ENCODE data around the gene OTUD3.

The OTUD3 gene

DNA sequence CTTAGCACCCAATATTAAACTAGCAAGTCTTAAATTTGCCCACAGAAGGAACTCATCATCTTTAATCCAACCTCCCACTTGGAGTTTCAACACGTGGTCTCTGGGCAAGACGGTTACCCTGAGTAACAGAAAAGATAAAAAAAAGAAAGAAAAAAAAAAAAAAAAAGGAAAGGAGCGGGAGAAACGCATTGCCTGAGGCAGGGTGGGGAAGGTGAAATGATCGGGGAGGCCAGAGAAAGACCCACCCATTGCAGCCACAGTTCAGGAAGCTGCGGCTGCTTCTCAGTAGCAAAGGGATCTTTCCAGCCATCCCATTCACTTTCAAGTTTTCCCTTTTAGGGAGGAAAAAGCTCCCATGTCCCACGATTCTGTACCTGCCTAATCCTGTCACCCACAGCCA lies 32.0 kb upstream of the OTUD3 start:
- TF ChIP-seq, protein P1, sequence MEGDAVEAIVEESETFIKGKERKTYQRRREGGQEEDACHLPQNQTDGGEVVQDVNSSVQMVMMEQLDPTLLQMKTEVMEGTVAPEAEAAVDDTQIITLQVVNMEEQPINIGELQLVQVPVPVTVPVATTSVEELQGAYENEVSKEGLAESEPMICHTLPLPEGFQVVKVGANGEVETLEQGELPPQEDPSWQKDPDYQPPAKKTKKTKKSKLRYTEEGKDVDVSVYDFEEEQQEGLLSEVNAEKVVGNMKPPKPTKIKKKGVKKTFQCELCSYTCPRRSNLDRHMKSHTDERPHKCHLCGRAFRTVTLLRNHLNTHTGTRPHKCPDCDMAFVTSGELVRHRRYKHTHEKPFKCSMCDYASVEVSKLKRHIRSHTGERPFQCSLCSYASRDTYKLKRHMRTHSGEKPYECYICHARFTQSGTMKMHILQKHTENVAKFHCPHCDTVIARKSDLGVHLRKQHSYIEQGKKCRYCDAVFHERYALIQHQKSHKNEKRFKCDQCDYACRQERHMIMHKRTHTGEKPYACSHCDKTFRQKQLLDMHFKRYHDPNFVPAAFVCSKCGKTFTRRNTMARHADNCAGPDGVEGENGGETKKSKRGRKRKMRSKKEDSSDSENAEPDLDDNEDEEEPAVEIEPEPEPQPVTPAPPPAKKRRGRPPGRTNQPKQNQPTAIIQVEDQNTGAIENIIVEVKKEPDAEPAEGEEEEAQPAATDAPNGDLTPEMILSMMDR (IDR thresholded peaks at IDR 0.05): no peak

DNA sequence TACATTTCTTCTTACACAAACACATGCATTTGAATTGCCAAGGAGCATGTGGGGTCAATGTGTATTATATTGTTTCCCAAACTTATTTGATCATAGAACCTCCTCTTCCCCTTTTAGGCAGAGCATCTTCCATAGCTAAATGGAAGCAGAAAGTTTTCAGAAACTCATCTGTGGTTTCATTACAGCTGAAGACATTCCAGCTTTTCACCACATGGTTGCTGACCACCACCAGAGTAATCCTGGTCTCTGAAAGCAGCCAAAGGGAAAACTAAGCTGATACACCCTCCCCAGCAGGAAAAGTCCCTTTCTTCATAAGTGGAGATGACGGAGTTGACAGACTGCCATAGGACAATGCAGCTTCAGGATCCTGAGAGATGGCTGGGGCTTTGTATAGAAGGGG lies 30.2 kb upstream of the OTUD3 start:
- TF ChIP-seq, protein P1 (IDR thresholded peaks at IDR 0.05): no peak

DNA sequence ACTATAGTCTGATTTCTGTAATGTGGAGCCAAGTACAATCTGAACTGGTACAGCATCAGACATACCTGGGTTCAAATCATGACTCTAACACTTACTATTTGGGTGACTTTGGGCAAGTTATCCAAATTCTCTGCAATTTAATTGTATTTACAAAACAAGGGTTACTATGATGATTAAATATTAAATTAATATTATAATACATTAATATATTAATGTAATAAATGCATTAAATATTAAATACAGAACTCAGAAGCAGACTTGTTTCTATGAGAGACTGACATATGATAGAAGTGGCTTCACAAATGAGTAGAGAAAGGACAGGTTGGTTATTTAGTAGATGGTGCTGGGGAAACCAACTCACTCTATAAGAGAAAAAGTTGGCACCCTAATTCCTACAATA lies 27.3 kb upstream of the OTUD3 start:
- TF ChIP-seq, protein P1 (IDR thresholded peaks at IDR 0.05): no peak

DNA sequence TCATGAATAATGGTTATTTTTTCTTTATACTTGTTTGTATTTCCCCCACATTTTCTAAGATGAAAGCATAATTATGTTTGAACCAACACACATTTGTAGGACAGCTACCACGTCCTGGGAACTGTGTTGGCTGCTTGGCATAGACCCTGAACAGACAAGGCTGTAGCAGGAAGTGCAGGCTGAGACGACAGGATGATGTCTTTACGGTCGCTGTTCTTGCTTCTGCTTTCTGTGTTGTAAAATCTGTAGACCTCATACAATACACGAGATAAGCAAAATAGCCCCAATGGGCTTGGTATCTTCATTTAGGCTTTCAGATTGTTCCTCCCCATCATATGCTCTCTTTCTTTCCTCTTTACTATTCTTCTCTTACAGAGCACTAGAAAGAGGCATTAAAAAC lies 23.3 kb upstream of the OTUD3 start:
- TF ChIP-seq, protein P1 (IDR thresholded peaks at IDR 0.05): no peak

DNA sequence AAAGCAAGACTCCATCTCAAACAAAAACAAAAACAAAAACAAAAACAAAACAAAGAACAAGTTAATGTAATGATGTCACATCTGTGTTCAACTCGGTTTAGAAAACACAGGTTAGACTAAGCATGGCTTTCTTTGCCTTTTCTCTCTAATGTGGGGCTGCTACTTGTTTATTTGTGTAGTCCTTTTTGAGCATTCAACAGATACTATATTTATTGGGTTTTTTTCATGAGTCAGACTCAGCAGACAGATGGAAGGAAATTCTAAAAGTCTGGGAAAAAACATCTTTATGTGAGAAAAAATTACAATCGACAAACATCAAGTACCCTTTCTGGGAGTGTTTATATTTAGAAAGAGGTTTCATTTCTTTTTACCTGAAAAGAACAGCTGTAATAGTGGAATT lies 22.3 kb upstream of the OTUD3 start:
- TF ChIP-seq, protein P1 (IDR thresholded peaks at IDR 0.05): no peak

DNA sequence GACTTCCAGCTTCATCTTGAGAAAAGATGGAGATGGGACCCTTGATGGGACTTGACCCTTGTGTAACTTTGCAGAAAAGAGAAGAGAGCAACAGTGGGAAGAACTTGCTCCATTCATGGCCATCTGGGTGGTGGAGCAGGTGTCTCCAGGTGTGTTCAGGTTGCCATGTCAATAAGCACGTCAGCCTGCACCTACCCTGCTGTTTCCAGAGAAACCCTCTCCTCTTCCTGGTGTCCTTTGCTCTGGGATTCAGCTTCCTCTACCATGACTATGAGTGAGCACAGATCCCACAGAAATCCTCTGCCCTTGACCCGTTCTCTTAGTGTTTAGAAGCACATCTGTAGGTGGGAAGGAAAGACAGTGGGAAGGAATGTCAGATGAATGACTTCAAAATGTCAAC lies 21.8 kb upstream of the OTUD3 start:
- TF ChIP-seq, protein P1 (IDR thresholded peaks at IDR 0.05): no peak

DNA sequence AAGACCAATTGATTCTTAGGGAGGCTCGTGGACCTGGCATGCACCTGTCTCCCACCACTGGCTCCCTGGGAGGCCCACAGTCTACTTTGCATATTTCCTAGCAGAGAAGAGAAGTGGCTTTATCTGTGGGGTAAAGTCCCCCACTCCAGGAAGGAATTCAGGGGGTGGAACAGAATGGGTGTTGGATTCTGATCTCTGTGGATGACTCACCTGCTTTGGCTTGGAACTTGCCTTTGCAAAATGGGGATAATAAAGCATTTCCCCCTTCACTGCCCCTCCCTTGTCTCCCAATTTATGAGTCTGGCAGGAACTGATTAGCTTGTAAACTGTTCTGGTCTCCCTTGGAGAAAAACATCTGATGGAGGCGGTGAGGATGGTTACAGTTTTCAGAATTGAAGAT lies 21.2 kb upstream of the OTUD3 start:
- TF ChIP-seq, protein P1 (IDR thresholded peaks at IDR 0.05): no peak

DNA sequence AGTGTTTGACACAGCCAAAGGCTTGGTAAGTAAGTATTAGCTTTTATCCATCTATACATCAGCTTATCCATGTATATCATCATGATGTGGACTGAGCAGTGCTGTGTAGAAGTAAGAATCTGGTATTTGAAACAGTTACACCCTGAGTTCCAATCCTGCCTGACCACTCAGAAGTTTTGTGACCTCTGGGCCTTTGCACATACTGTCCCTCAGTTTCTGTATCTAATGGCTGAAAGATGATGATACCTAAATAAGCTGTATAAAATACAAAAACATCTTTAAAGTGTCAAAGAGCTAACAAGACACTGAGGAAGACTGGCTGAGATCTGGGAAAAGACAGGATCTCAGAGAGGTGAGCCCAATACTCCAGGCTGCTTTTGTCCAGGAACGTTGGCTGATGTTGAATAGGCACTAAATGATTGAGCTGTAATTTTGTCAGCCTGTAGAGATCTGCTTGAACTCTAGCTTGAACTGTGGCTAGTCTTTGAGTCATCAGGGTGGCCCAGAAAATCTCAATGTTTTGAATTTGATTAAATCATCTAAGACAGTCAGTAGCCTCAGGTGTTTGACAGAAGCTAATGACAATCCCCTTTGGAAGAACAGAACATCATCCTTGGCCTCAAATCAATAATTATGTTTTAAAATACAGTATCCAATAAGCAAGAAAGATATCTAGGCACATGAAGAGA lies 20.2 kb upstream of the OTUD3 start:
- TF ChIP-seq, protein P1 (IDR thresholded peaks at IDR 0.05): no peak
